ENCODE results near the gene ZBTB47. TPM values are rescaled to one million over a fixed set of nuclear protein-coding genes. Genes with fewer than 3 reads are reported as not detected.

ZBTB47 gene
- total and polyA plus RNA-seq, 10 of the 15 experiments (the other 5 are each of a cell fraction or from before 2014, with no cell fraction given) = 0.04 to 3.4 (median 1.0) TPM; not detected in 1

DNA sequence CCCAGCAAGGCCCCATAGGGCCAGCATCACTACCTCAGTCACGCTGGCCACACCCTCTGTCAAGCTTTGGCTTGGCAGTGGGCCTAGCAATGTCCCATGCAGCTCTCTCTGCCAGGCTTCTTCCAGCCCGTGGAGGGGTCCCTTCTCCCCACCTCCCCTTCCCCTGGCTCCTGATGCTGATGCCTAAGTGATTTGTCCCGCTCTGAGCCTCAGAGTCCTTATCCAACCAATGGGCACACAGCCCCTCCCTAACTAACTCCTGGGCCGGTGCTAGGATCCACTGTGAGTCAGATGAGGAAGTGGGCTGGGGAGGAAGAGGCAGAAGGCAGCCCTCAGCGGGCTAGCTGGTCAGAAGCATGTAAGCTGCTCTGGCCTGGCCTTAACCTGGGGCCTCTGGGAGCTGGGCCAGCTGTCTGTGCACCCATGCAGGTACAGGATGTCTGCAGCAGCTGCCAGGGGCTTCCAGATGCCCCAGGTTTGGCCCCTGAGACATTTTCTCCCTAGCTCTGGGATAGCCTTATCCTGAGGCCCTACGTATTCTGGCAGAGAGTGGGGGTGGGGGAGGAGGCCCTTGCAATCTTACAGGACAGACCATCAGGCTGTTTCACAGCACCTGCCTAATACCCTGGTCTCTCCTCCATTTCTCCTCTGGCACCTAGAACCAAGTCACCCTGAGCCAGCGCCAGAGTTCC, 740 bp upstream of the ZBTB47 start (continued):
- TF ChIP-seq, protein P1, sequence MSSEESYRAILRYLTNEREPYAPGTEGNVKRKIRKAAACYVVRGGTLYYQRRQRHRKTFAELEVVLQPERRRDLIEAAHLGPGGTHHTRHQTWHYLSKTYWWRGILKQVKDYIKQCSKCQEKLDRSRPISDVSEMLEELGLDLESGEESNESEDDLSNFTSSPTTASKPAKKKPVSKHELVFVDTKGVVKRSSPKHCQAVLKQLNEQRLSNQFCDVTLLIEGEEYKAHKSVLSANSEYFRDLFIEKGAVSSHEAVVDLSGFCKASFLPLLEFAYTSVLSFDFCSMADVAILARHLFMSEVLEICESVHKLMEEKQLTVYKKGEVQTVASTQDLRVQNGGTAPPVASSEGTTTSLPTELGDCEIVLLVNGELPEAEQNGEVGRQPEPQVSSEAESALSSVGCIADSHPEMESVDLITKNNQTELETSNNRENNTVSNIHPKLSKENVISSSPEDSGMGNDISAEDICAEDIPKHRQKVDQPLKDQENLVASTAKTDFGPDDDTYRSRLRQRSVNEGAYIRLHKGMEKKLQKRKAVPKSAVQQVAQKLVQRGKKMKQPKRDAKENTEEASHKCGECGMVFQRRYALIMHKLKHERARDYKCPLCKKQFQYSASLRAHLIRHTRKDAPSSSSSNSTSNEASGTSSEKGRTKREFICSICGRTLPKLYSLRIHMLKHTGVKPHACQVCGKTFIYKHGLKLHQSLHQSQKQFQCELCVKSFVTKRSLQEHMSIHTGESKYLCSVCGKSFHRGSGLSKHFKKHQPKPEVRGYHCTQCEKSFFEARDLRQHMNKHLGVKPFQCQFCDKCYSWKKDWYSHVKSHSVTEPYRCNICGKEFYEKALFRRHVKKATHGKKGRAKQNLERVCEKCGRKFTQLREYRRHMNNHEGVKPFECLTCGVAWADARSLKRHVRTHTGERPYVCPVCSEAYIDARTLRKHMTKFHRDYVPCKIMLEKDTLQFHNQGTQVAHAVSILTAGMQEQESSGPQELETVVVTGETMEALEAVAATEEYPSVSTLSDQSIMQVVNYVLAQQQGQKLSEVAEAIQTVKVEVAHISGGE (CRISPR knock-in tag; IDR thresholded peaks at IDR 0.05) = no peak
- no peak for TF ChIP-seq ASH2L (IDR thresholded peaks at IDR 0.05; ENCODE audit: borderline replicate concordance, low read depth)
- no peak for TF ChIP-seq CBFB (IDR thresholded peaks at IDR 0.05; ENCODE audit: low read depth)
- TF ChIP-seq SMAD1 (IDR thresholded peaks at IDR 0.05; ENCODE audit: low read depth, partially characterized antibody) = no peak
- TF ChIP-seq RUNX3 (IDR thresholded peaks at IDR 0.05; ENCODE audit: low read length) = peak; percentile 16; the same call in 1 of the 2 replicates
- no peak for TF ChIP-seq POU2F2 (IDR thresholded peaks at IDR 0.05; ENCODE audit: borderline replicate concordance, low read depth, low read length)
- TF ChIP-seq NFIC (IDR thresholded peaks at IDR 0.05; ENCODE audit: low read depth, low read length) = no peak
- peak; percentile 73 for TF ChIP-seq POLR2A (IDR thresholded peaks at IDR 0.05; ENCODE audit: low read depth, low read length)
- TF ChIP-seq, protein P2, sequence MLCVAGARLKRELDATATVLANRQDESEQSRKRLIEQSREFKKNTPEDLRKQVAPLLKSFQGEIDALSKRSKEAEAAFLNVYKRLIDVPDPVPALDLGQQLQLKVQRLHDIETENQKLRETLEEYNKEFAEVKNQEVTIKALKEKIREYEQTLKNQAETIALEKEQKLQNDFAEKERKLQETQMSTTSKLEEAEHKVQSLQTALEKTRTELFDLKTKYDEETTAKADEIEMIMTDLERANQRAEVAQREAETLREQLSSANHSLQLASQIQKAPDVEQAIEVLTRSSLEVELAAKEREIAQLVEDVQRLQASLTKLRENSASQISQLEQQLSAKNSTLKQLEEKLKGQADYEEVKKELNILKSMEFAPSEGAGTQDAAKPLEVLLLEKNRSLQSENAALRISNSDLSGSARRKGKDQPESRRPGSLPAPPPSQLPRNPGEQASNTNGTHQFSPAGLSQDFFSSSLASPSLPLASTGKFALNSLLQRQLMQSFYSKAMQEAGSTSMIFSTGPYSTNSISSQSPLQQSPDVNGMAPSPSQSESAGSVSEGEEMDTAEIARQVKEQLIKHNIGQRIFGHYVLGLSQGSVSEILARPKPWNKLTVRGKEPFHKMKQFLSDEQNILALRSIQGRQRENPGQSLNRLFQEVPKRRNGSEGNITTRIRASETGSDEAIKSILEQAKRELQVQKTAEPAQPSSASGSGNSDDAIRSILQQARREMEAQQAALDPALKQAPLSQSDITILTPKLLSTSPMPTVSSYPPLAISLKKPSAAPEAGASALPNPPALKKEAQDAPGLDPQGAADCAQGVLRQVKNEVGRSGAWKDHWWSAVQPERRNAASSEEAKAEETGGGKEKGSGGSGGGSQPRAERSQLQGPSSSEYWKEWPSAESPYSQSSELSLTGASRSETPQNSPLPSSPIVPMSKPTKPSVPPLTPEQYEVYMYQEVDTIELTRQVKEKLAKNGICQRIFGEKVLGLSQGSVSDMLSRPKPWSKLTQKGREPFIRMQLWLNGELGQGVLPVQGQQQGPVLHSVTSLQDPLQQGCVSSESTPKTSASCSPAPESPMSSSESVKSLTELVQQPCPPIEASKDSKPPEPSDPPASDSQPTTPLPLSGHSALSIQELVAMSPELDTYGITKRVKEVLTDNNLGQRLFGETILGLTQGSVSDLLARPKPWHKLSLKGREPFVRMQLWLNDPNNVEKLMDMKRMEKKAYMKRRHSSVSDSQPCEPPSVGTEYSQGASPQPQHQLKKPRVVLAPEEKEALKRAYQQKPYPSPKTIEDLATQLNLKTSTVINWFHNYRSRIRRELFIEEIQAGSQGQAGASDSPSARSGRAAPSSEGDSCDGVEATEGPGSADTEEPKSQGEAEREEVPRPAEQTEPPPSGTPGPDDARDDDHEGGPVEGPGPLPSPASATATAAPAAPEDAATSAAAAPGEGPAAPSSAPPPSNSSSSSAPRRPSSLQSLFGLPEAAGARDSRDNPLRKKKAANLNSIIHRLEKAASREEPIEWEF (IDR thresholded peaks at IDR 0.05; ENCODE audit: insufficient replicate concordance, low read depth, low read length) = no peak
- TF ChIP-seq, protein P3, sequence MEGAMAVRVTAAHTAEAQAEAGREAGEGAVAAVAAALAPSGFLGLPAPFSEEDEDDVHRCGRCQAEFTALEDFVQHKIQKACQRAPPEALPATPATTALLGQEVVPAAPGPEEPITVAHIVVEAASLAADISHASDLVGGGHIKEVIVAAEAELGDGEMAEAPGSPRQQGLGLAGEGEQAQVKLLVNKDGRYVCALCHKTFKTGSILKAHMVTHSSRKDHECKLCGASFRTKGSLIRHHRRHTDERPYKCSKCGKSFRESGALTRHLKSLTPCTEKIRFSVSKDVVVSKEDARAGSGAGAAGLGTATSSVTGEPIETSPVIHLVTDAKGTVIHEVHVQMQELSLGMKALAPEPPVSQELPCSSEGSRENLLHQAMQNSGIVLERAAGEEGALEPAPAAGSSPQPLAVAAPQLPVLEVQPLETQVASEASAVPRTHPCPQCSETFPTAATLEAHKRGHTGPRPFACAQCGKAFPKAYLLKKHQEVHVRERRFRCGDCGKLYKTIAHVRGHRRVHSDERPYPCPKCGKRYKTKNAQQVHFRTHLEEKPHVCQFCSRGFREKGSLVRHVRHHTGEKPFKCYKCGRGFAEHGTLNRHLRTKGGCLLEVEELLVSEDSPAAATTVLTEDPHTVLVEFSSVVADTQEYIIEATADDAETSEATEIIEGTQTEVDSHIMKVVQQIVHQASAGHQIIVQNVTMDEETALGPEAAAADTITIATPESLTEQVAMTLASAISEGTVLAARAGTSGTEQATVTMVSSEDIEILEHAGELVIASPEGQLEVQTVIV (IDR thresholded peaks at IDR 0.05; ENCODE audit: borderline replicate concordance, partially characterized antibody) = no peak
- no peak for TF ChIP-seq ZNF274 (IDR thresholded peaks at IDR 0.05; ENCODE audit: insufficient read depth, insufficient read length)
- TF ChIP-seq YY1 (IDR thresholded peaks at IDR 0.05; ENCODE audit: low read depth, low read length) = no peak
- no peak for TF ChIP-seq RBBP5 (conservative IDR thresholded peaks at IDR 0.05)
- TF ChIP-seq, protein P4, sequence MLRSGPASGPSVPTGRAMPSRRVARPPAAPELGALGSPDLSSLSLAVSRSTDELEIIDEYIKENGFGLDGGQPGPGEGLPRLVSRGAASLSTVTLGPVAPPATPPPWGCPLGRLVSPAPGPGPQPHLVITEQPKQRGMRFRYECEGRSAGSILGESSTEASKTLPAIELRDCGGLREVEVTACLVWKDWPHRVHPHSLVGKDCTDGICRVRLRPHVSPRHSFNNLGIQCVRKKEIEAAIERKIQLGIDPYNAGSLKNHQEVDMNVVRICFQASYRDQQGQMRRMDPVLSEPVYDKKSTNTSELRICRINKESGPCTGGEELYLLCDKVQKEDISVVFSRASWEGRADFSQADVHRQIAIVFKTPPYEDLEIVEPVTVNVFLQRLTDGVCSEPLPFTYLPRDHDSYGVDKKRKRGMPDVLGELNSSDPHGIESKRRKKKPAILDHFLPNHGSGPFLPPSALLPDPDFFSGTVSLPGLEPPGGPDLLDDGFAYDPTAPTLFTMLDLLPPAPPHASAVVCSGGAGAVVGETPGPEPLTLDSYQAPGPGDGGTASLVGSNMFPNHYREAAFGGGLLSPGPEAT (IDR thresholded peaks at IDR 0.05; ENCODE audit: low read depth) = 0 out of 2 replicates have a peak, but pooled peaks have one; percentile 15
- peak; percentile 95 for TF ChIP-seq SPI1 (IDR thresholded peaks at IDR 0.05; ENCODE audit: borderline replicate concordance, insufficient read depth, low read depth, low read length)
- no peak for TF ChIP-seq EP300 (IDR thresholded peaks at IDR 0.05; ENCODE audit: borderline replicate concordance in 1 of 2, control insufficient read depth in 1 of 2, low read depth in 2 of 2, low read length in 2 of 2)
- no peak for TF ChIP-seq ZSCAN29 (IDR thresholded peaks at IDR 0.05)

Measured in GM12878 (cell line).